Loucy (cell line): ENCODE data around the gene ADAMTSL2.

Experiments used
- H2AFZ ChIP-seq: fragments of 200-600 bp; sonication (generic); 2 replicates; pipeline ENCODE4 v1.6.0; 2016; ENCODE audit warnings: antibody characterized with exemption, mild to moderate bottlenecking, low read length, moderate library complexity
- H3F3A ChIP-seq: fragments of 200-600 bp; 2 replicates; pipeline ENCODE4 v1.6.0; 2016; ENCODE audit warnings: antibody characterized with exemption, low read depth, mild to moderate bottlenecking
- H3K27me3 ChIP-seq: fragments of 200-600 bp; sonication (generic); 2 replicates; pipeline ENCODE4 v1.6.1; 2014; ENCODE audit warnings: low read length, mild to moderate bottlenecking; ENCODE audit not compliant: insufficient read depth, poor library complexity, severe bottlenecking
- H3K36me3 ChIP-seq: fragments of 200-600 bp; sonication (generic); 2 replicates; pipeline ENCODE4 v1.6.1; 2016; ENCODE audit warnings: low read length; ENCODE audit not compliant: insufficient read depth
- H3K4me1 ChIP-seq: fragments of 200-600 bp; sonication (generic); 2 replicates; pipeline ENCODE4 v1.5.1; 2014; ENCODE audit warnings: low read length, mild to moderate bottlenecking; ENCODE audit not compliant: insufficient read depth, poor library complexity, severe bottlenecking
- H3K4me2 ChIP-seq: fragments of 200-600 bp; sonication (generic); 2 replicates; pipeline ENCODE4 v1.6.0; 2014; ENCODE audit warnings: antibody characterized with exemption, low read length, low read depth, mild to moderate bottlenecking; ENCODE audit not compliant: poor library complexity, severe bottlenecking
- H3K4me3 ChIP-seq: fragments of 200-600 bp; sonication (generic); 2 replicates; pipeline ENCODE4 v1.5.1; 2014; ENCODE audit warnings: low read length, mild to moderate bottlenecking, mixed read lengths; ENCODE audit not compliant: poor library complexity, severe bottlenecking
- H3K79me2 ChIP-seq: fragments of 200-600 bp; sonication (generic); 2 replicates; pipeline ENCODE4 v1.6.1; 2014; ENCODE audit warnings: low read length; ENCODE audit not compliant: insufficient read depth
- H3K9ac ChIP-seq: fragments of 200-600 bp; sonication (generic); 2 replicates; pipeline ENCODE4 v1.6.0; 2014; ENCODE audit warnings: mild to moderate bottlenecking, low read depth, low read length, moderate library complexity; ENCODE audit not compliant: poor library complexity, severe bottlenecking
- H3K9me2 ChIP-seq: fragments of 200-600 bp; sonication (generic); replicated peaks from 2 replicates; pipeline ENCODE4 v1.6.1; 2016; ENCODE audit warnings: low read depth, low read length, mixed read lengths
- H3K9me3 ChIP-seq: fragments of 200-600 bp; sonication (generic); 2 replicates; pipeline ENCODE4 v1.6.1; 2014; ENCODE audit warnings: mild to moderate bottlenecking, antibody characterized with exemption, low read length, low read depth; ENCODE audit not compliant: insufficient read depth
- H4K20me1 ChIP-seq: fragments of 200-600 bp; sonication (generic); 2 replicates; pipeline ENCODE4 v1.6.0; 2014; ENCODE audit warnings: antibody characterized with exemption, low read length, mild to moderate bottlenecking; ENCODE audit not compliant: insufficient read depth, poor library complexity, severe bottlenecking
- EZH2phosphoT487 ChIP-seq: fragments of 200-600 bp; IDR thresholded peaks from 2 replicates; pipeline ENCODE4 v1.6.1; 2018; ENCODE audit warnings: antibody characterized with exemption, mild to moderate bottlenecking, moderate library complexity, borderline replicate concordance
- TF ChIP-seq, protein P1 (sequence below): fragments of 200-600 bp; sonication (generic); conservative IDR thresholded peaks from 2 replicates; pipeline ENCODE4 v1.5.1; 2014; ENCODE audit warnings: mild to moderate bottlenecking, antibody characterized with exemption, low read length

Gene ADAMTSL2

DNA sequence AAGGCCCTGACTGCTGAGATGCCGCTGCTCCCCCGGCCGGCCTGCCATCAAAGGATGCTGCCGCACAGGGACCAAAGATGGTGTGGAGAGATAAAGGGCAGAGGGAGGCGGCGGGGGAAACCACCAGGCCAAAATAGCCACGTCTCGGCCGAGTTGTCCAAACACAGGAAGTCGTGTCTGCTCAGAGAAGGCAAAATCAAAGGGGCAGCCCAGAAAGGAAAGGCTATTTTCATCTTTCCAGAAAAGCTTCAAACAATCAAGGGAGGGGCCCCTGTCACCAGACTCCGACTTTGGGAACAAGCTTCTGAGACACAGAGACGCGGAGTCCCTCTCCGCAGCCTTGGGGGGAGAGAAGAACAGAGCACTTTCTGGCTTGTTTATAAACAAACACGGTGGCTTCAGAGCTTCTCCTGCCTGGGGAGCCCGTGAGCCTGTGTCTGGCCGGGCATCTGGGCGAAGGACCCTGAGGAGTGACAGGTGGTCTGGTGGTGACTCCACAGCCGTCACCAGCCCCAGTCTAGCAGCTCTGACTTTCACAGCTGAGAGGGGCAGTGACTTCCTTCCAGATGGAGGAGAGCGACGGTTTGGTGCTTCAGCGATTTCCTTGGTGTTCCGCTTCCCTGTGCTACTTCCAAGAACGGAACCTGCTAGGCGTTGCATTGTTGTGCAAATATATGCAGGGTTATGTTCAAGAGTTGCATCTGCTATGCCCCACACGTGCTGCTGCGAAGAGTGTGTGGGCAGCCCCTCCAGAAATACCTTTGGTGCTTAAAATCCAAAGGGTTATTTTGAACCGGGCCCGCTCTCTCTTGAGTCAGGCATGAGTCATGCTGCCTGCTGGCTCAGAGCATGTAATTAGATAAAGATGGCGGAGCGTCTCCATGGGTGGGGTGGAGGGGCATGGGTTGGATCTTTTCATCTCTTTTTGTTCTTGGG lies 24.0 kb downstream of the ADAMTSL2 start:
- Histone ChIP-seq H4K20me1 (no peaks in the 10 kb centered on the region), H3K79me2 (no peaks in the 10 kb centered on the region), H3K9me3 (no peaks in the 10 kb centered on the region), H3K9me2 (no peaks in the 10 kb centered on the region), H3K27me3 (no peaks in the 10 kb centered on the region), H3F3A (no peaks in the 10 kb centered on the region), H3K36me3 (no peaks in the 10 kb centered on the region), H3K4me1 (peaks cover 33% of the 10 kb centered on the region), H3K9ac (peak overlapping the region; percentile 34), H3K4me2 (peak overlapping the region; percentile 64), H3K4me3 (peak overlapping the region; percentile 7), H2AFZ (no peak overlapping the region)
- TF ChIP-seq, protein P1, sequence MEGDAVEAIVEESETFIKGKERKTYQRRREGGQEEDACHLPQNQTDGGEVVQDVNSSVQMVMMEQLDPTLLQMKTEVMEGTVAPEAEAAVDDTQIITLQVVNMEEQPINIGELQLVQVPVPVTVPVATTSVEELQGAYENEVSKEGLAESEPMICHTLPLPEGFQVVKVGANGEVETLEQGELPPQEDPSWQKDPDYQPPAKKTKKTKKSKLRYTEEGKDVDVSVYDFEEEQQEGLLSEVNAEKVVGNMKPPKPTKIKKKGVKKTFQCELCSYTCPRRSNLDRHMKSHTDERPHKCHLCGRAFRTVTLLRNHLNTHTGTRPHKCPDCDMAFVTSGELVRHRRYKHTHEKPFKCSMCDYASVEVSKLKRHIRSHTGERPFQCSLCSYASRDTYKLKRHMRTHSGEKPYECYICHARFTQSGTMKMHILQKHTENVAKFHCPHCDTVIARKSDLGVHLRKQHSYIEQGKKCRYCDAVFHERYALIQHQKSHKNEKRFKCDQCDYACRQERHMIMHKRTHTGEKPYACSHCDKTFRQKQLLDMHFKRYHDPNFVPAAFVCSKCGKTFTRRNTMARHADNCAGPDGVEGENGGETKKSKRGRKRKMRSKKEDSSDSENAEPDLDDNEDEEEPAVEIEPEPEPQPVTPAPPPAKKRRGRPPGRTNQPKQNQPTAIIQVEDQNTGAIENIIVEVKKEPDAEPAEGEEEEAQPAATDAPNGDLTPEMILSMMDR = no peak

- Histone ChIP-seq H3K4me2 (no peak overlapping the region), H3K36me3 (no peaks in the 10 kb centered on the region), H3F3A (no peaks in the 10 kb centered on the region), H3K9me3 (no peaks in the 10 kb centered on the region), H3K79me2 (no peaks in the 10 kb centered on the region), H3K4me3 (no peak overlapping the region), H3K9me2 (no peaks in the 10 kb centered on the region), H3K27me3 (no peaks in the 10 kb centered on the region), H3K4me1 (peaks cover 33% of the 10 kb centered on the region), H4K20me1 (no peaks in the 10 kb centered on the region), H3K9ac (no peak overlapping the region), H2AFZ (no peak overlapping the region)
- TF ChIP-seq EZH2phosphoT487 = no peak
- TF ChIP-seq, protein P1 = no peak
Observed at GRCh38 chr9:133560311-133560710, 25.8 kb downstream of the ADAMTSL2 start.

GRCh38 chr9:133560944-133561343 lies 26.4 kb downstream of the ADAMTSL2 start:
- Histone ChIP-seq H3K36me3 (no peaks in the 10 kb centered on the region), H3K79me2 (no peaks in the 10 kb centered on the region), H3K4me3 (no peak overlapping the region), H4K20me1 (no peaks in the 10 kb centered on the region), H3K9ac (no peak overlapping the region), H3K4me1 (peaks cover 31% of the 10 kb centered on the region), H3K27me3 (no peaks in the 10 kb centered on the region), H3K9me3 (no peaks in the 10 kb centered on the region), H2AFZ (no peak overlapping the region), H3F3A (no peaks in the 10 kb centered on the region), H3K9me2 (no peaks in the 10 kb centered on the region), H3K4me2 (no peak overlapping the region)
- TF ChIP-seq EZH2phosphoT487 = no peak
- TF ChIP-seq, protein P1 = no peak
